ENCODE measurements around the gene ASMTL. TPM values are rescaled to one million over a fixed set of nuclear protein-coding genes. Genes with fewer than 3 reads are reported as not detected.

ASMTL gene
- total and polyA plus RNA-seq, 2 of the 13 experiments (the other 11 are each of a cell fraction or from before 2014, with no cell fraction given), result 5.6 to 16.3 TPM

DNA sequence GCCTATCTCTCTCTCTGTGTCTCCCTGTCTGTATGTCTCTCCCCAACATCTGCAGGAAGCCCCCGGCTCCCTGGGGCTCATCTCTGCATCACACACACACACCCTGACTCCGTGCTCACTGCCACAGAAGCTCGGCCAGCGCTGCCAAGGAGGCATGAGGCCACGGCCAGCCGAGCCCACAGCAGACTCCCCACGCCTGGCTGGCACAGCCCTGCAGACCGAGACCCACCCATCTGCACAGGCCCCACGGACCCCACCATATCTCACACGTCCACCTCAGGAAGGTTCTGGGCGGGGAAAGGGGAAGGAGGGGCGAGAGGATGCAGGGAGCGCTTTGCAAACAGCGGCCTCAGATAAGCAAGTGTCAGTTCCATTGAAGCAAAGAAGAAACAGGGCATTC is 32.3 kb downstream of the ASMTL start (continued):
- TF ChIP-seq CSRNP2 (CRISPR knock-in tag; conservative IDR thresholded peaks at IDR 0.05; ENCODE audit: low read depth), result no peak
- TF ChIP-seq FOSL1 (CRISPR knock-in tag; IDR thresholded peaks at IDR 0.05; ENCODE audit: borderline replicate concordance), result no peak
- TF ChIP-seq ZNF180 (CRISPR knock-in tag; IDR thresholded peaks at IDR 0.05; ENCODE audit: borderline replicate concordance, low read depth), result no peak
- 0 out of 2 replicates have a peak, but pooled peaks have one; percentile 31 for TF ChIP-seq POLR2G (IDR thresholded peaks at IDR 0.05; ENCODE audit: low read depth, low read length)
- no peak for TF ChIP-seq ZNF205 (CRISPR knock-in tag; IDR thresholded peaks at IDR 0.05)
- no peak for TF ChIP-seq THYN1 (CRISPR knock-in tag; IDR thresholded peaks at IDR 0.05; ENCODE audit: borderline replicate concordance, low read depth)
- no peak for TF ChIP-seq ELF1 (CRISPR knock-in tag; IDR thresholded peaks at IDR 0.05)
- TF ChIP-seq ZNF441 (CRISPR knock-in tag; IDR thresholded peaks at IDR 0.05; ENCODE audit: borderline replicate concordance), result no peak
- TF ChIP-seq ZNF3 (CRISPR knock-in tag; IDR thresholded peaks at IDR 0.05), result no peak
- no peak for TF ChIP-seq CHD4 (IDR thresholded peaks at IDR 0.05; ENCODE audit: borderline replicate concordance, low read length)
- TF ChIP-seq KDM5A (IDR thresholded peaks at IDR 0.05; ENCODE audit: borderline replicate concordance, low read length), result no peak
- TF ChIP-seq, protein P1, sequence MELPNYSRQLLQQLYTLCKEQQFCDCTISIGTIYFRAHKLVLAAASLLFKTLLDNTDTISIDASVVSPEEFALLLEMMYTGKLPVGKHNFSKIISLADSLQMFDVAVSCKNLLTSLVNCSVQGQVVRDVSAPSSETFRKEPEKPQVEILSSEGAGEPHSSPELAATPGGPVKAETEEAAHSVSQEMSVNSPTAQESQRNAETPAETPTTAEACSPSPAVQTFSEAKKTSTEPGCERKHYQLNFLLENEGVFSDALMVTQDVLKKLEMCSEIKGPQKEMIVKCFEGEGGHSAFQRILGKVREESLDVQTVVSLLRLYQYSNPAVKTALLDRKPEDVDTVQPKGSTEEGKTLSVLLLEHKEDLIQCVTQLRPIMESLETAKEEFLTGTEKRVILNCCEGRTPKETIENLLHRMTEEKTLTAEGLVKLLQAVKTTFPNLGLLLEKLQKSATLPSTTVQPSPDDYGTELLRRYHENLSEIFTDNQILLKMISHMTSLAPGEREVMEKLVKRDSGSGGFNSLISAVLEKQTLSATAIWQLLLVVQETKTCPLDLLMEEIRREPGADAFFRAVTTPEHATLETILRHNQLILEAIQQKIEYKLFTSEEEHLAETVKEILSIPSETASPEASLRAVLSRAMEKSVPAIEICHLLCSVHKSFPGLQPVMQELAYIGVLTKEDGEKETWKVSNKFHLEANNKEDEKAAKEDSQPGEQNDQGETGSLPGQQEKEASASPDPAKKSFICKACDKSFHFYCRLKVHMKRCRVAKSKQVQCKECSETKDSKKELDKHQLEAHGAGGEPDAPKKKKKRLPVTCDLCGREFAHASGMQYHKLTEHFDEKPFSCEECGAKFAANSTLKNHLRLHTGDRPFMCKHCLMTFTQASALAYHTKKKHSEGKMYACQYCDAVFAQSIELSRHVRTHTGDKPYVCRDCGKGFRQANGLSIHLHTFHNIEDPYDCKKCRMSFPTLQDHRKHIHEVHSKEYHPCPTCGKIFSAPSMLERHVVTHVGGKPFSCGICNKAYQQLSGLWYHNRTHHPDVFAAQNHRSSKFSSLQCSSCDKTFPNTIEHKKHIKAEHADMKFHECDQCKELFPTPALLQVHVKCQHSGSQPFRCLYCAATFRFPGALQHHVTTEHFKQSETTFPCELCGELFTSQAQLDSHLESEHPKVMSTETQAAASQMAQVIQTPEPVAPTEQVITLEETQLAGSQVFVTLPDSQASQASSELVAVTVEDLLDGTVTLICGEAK (IDR thresholded peaks at IDR 0.05), result no peak
- TF ChIP-seq, protein P1 (CRISPR knock-in tag; IDR thresholded peaks at IDR 0.05), result no peak
- TF ChIP-seq BRF2 (CRISPR knock-in tag; IDR thresholded peaks at IDR 0.05), result no peak
- no peak for TF ChIP-seq TFDP1 (CRISPR knock-in tag; IDR thresholded peaks at IDR 0.05; ENCODE audit: borderline replicate concordance)
- TF ChIP-seq, protein P2, sequence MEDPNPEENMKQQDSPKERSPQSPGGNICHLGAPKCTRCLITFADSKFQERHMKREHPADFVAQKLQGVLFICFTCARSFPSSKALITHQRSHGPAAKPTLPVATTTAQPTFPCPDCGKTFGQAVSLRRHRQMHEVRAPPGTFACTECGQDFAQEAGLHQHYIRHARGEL (CRISPR knock-in tag; IDR thresholded peaks at IDR 0.05), result no peak
- TF ChIP-seq MIXL1 (CRISPR knock-in tag; IDR thresholded peaks at IDR 0.05), result no peak
- TF ChIP-seq ZNF264 (CRISPR knock-in tag; IDR thresholded peaks at IDR 0.05), result no peak
